Trophoblast cell (in vitro differentiated cells and primary cell): ENCODE measurements around the gene SSR4.

Source experiments
- DNase-seq, 2 donors: peaks; one replicate each; pipeline ENCODE4 v3.0.0-alpha.2; 2016
- H2AFZ ChIP-seq: 2 replicates; pipeline ENCODE4 v1.6.1; 2013; ENCODE audit warnings: low read length, moderate library complexity, mild to moderate bottlenecking; ENCODE audit not compliant: insufficient read depth, poor library complexity
- H2AK5ac ChIP-seq: 2 replicates; pipeline ENCODE4 v1.6.1; 2013; ENCODE audit warnings: mild to moderate bottlenecking, low read length
- H2BK120ac ChIP-seq: 2 replicates; pipeline ENCODE4 v1.6.1; 2013; ENCODE audit warnings: low read length, mild to moderate bottlenecking, moderate library complexity; ENCODE audit not compliant: insufficient read depth, poor library complexity
- H2BK12ac ChIP-seq: 2 replicates; pipeline ENCODE4 v1.6.1; 2013; ENCODE audit warnings: mild to moderate bottlenecking, low read length, moderate library complexity
- H2BK5ac ChIP-seq: 2 replicates; pipeline ENCODE4 v1.6.1; 2013; ENCODE audit warnings: low read length, low read depth, moderate library complexity, mild to moderate bottlenecking; ENCODE audit not compliant: poor library complexity
- H3K14ac ChIP-seq: 2 replicates; pipeline ENCODE4 v1.6.1; 2013; ENCODE audit warnings: mild to moderate bottlenecking, low read length
- H3K18ac ChIP-seq: 2 replicates; pipeline ENCODE4 v1.6.1; 2013; ENCODE audit warnings: mild to moderate bottlenecking, low read length
- H3K23ac ChIP-seq: 2 replicates; pipeline ENCODE4 v1.6.1; 2013; ENCODE audit warnings: low read length
- H3K27ac ChIP-seq: 2 replicates; pipeline ENCODE4 v1.5.1; 2013; ENCODE audit warnings: low read depth, mild to moderate bottlenecking, inconsistent platforms, low read length, moderate library complexity
- H3K27me3 ChIP-seq: 2 replicates; pipeline ENCODE4 v1.6.1; 2013; ENCODE audit warnings: inconsistent platforms, mild to moderate bottlenecking, low read length, moderate library complexity; ENCODE audit not compliant: insufficient read depth
- H3K36me3 ChIP-seq, 2 experiments: 1 replicate in 1 of 2; 2 replicates in 1 of 2; pipeline ENCODE4 v1.6.1; 2013; ENCODE audit warnings: low read length in 2 of 2, mild to moderate bottlenecking in 2 of 2, moderate library complexity in 1 of 2; ENCODE audit not compliant: insufficient read depth in 2 of 2, control insufficient read depth in 1 of 2
- H3K4ac ChIP-seq: 2 replicates; pipeline ENCODE4 v1.6.1; 2013; ENCODE audit warnings: low read depth, mild to moderate bottlenecking, low read length, moderate library complexity
- H3K4me1 ChIP-seq, 2 experiments: 1 replicate in 1 of 2; 2 replicates in 1 of 2; pipeline ENCODE4 v1.6.1; 2013; ENCODE audit warnings: low read length in 2 of 2, mild to moderate bottlenecking in 2 of 2, moderate library complexity in 1 of 2; ENCODE audit not compliant: insufficient read depth in 2 of 2, control insufficient read depth in 1 of 2
- H3K4me2 ChIP-seq: 2 replicates; pipeline ENCODE4 v1.6.1; 2013; ENCODE audit warnings: inconsistent platforms, mild to moderate bottlenecking, low read length, moderate library complexity
- H3K4me3 ChIP-seq: 2 replicates; pipeline ENCODE4 v1.5.1; 2013; ENCODE audit warnings: mild to moderate bottlenecking, low read depth, low read length, inconsistent platforms
- H3K79me1 ChIP-seq: one replicate; pipeline ENCODE4 v1.6.1; 2013; ENCODE audit warnings: low read length
- H3K79me2 ChIP-seq: 2 replicates; pipeline ENCODE4 v1.6.1; 2013; ENCODE audit warnings: low read length, mild to moderate bottlenecking; ENCODE audit not compliant: control insufficient read depth, insufficient read depth, poor library complexity
- H3K9ac ChIP-seq: 2 replicates; pipeline ENCODE4 v1.6.1; 2013; ENCODE audit warnings: mild to moderate bottlenecking, low read length
- H3K9me3 ChIP-seq: 2 replicates; pipeline ENCODE4 v1.6.1; 2013; ENCODE audit warnings: low read depth, mild to moderate bottlenecking, control low read depth, inconsistent platforms, low read length; ENCODE audit not compliant: insufficient read depth
- H4K12ac ChIP-seq: 2 replicates; pipeline ENCODE4 v1.6.1; 2013; ENCODE audit warnings: low read depth, mild to moderate bottlenecking, low read length, moderate library complexity
- H4K8ac ChIP-seq: 2 replicates; pipeline ENCODE4 v1.6.1; 2013; ENCODE audit warnings: low read depth, mild to moderate bottlenecking, low read length, moderate library complexity
- H4K91ac ChIP-seq: one replicate; pipeline ENCODE4 v1.6.1; 2013; ENCODE audit warnings: low read depth, mild to moderate bottlenecking, low read length, moderate library complexity
- WGBS: extraction: QIAGEN DNeasy Blood & Tissue Kit; methylation state at CpG from one replicate; pipeline ENCODE4 v1.1.7; 2013; ENCODE audit warnings: missing lambda C conversion rate; ENCODE audit not compliant: insufficient read length, insufficient coverage; ENCODE audit errors: extremely low coverage; 5-methylcytosine and 5-hydroxymethylcytosine counted together

Gene SSR4

DNA sequence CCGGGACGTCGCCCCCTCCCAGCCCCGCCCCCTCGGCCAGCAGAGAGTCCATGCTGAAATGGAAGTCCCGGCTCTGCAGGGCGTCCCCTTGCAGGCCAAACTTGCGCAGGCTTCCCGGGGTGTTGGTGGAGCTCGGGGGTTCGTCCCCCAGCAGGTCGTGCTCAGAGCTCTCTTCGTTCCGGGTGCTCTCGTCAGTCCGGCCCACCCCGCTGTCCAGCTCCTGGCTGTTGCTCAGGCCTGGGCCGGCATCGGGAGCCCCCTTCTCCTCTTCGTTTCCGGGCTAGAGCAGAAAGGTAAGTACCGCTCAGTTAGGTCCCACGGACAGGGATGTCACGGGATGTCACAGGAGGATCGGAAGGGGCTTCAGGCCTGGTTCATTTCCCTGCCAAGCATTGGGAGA, 10.2 kb downstream of the SSR4 start:
- H2BK12ac ChIP-seq, result no peak overlapping the region
- H2AFZ ChIP-seq, result no peak overlapping the region
- no peak overlapping the region for H3K18ac ChIP-seq
- H3K4me1 ChIP-seq, result no peaks in the 10 kb centered on the region
- no peaks in the 10 kb centered on the region for H3K27me3 ChIP-seq
- no peak overlapping the region for H3K4me2 ChIP-seq
- no peak overlapping the region for H4K8ac ChIP-seq
- no peaks in the 10 kb centered on the region for H3K79me1 ChIP-seq
- H2BK120ac ChIP-seq, result no peak overlapping the region
- no peak overlapping the region for H3K23ac ChIP-seq
- no peaks in the 10 kb centered on the region for H3K36me3 ChIP-seq
- H3K4ac ChIP-seq, result no peak overlapping the region
- no peak overlapping the region for H2AK5ac ChIP-seq
- no peak overlapping the region for H4K91ac ChIP-seq
- H3K4me3 ChIP-seq, result no peak overlapping the region
- no peaks in the 10 kb centered on the region for H3K9me3 ChIP-seq
- no peak overlapping the region for H3K9ac ChIP-seq
- no peaks in the 10 kb centered on the region for H3K79me2 ChIP-seq
- H4K12ac ChIP-seq, result no peak overlapping the region
- whole genome bisulfite sequencing, result no CpG with 5 or more reads among the region's 25 CpGs
- no peak for DNase-seq
- H3K14ac ChIP-seq, result no peak overlapping the region
- H2BK5ac ChIP-seq, result no peak overlapping the region
- H3K27ac ChIP-seq, result no peak overlapping the region

DNA sequence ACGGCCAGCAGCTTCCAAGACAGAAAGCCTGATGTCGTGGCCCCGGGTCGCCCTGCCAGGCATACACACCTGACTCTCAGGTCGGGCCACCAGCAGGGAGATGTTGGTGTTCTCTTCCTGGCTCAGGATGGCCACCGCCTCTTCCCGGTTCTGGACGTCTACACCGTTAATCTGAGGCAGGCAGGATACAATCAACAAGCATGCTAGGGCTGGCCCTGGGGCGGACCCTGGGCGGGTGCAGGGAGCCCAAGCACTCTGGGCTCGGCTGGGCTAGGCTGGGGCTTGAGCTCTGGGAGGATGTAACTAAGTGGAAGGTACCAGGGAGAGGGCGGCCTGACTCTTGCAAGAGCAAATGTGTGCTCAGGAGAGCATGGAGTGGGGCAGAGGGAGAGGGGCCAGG, 11.0 kb downstream of the SSR4 start:
- H3K14ac ChIP-seq, result no peak overlapping the region
- no peak overlapping the region for H3K9ac ChIP-seq
- H2AK5ac ChIP-seq, result no peak overlapping the region
- no peaks in the 10 kb centered on the region for H3K9me3 ChIP-seq
- no peak overlapping the region for H3K4me3 ChIP-seq
- no peak overlapping the region for H2BK120ac ChIP-seq
- H3K18ac ChIP-seq, result no peak overlapping the region
- no peak overlapping the region for H4K12ac ChIP-seq
- DNase-seq, result no peak
- H3K36me3 ChIP-seq, result no peaks in the 10 kb centered on the region
- no peaks in the 10 kb centered on the region for H3K4me1 ChIP-seq
- no peak overlapping the region for H4K91ac ChIP-seq
- H3K4me2 ChIP-seq, result no peak overlapping the region
- no peak overlapping the region for H4K8ac ChIP-seq
- H3K27me3 ChIP-seq, result no peaks in the 10 kb centered on the region
- H3K27ac ChIP-seq, result no peak overlapping the region
- H2AFZ ChIP-seq, result no peak overlapping the region
- no peaks in the 10 kb centered on the region for H3K79me2 ChIP-seq
- H2BK5ac ChIP-seq, result no peak overlapping the region
- H2BK12ac ChIP-seq, result no peak overlapping the region
- WGBS, result no CpG with 5 or more reads among the region's 13 CpGs
- H3K79me1 ChIP-seq, result no peaks in the 10 kb centered on the region
- no peak overlapping the region for H3K23ac ChIP-seq
- H3K4ac ChIP-seq, result no peak overlapping the region

DNA sequence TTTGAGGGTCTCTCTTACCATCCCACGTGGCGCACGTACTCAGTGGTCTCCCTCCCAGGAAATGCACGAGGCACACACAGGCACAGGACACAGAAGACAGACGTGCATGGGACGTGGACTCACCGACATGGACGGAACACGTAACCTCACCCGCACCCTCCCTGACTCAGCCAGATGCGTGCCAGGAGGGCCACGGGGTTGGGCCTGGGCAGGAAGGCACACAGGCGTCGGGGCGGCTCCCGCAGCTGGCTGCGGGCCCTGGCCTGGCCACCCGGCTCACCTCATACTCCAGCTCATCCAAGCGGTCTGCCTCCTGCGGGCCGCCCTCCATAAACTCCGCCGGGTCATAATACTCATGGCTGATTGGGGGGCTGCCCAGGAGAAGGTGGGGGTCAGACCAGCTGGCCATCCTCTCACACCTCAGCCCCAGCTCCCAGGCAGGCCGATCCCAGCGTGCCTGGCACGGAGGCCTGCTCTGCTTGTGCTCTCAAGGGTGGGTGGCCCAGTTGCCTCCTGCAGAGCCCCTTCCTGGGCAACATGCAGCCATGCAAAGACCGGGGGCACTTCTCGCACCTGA, 12.6 kb downstream of the SSR4 start:
- no peak overlapping the region for H2BK12ac ChIP-seq
- H3K4ac ChIP-seq, result no peak overlapping the region
- H4K12ac ChIP-seq, result no peak overlapping the region
- H3K23ac ChIP-seq, result no peak overlapping the region
- H3K27me3 ChIP-seq, result no peaks in the 10 kb centered on the region
- no CpG with 5 or more reads among the region's 28 CpGs for WGBS
- no peaks in the 10 kb centered on the region for H3K79me2 ChIP-seq
- no peak overlapping the region for H3K18ac ChIP-seq
- H4K8ac ChIP-seq, result no peak overlapping the region
- H2AK5ac ChIP-seq, result no peak overlapping the region
- H3K36me3 ChIP-seq, result no peaks in the 10 kb centered on the region
- H3K4me2 ChIP-seq, result no peak overlapping the region
- H2BK5ac ChIP-seq, result no peak overlapping the region
- no peak overlapping the region for H2BK120ac ChIP-seq
- H3K27ac ChIP-seq, result no peak overlapping the region
- H4K91ac ChIP-seq, result no peak overlapping the region
- H3K14ac ChIP-seq, result no peak overlapping the region
- no peak overlapping the region for H2AFZ ChIP-seq
- no peaks in the 10 kb centered on the region for H3K9me3 ChIP-seq
- H3K4me3 ChIP-seq, result no peak overlapping the region
- H3K4me1 ChIP-seq, result no peaks in the 10 kb centered on the region
- no peak for DNase-seq
- H3K79me1 ChIP-seq, result no peaks in the 10 kb centered on the region
- no peak overlapping the region for H3K9ac ChIP-seq

DNA sequence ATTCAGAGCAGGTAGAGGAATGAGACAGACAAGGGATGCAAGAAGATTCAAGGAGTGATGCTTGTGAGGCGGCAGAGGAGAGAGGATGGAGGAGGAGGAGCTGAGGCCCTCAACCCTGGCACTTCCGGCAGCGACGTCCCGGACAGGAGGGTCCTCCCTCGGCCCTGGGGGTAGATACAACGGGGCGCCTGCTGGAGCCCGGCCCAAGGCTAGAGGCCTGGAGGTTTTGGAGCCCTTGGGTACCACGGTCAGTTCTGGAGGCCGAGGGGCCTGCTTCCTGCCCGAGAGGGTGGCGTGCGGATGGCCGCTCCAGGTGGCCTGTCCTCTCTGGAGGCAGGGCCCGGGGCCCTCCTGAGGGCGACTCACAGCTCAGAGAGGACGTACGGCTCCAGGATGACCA, 13.5 kb downstream of the SSR4 start:
- no peak overlapping the region for H2BK12ac ChIP-seq
- H3K79me1 ChIP-seq, result no peaks in the 10 kb centered on the region
- no peak for DNase-seq
- no peak overlapping the region for H2AFZ ChIP-seq
- H4K12ac ChIP-seq, result no peak overlapping the region
- no peak overlapping the region for H3K27ac ChIP-seq
- no peaks in the 10 kb centered on the region for H3K27me3 ChIP-seq
- H2AK5ac ChIP-seq, result no peak overlapping the region
- H3K36me3 ChIP-seq, result no peaks in the 10 kb centered on the region
- H3K18ac ChIP-seq, result no peak overlapping the region
- WGBS, result no CpG with 5 or more reads among the region's 19 CpGs
- H3K14ac ChIP-seq, result no peak overlapping the region
- no peak overlapping the region for H3K9ac ChIP-seq
- no peak overlapping the region for H3K4ac ChIP-seq
- H3K4me1 ChIP-seq, result no peaks in the 10 kb centered on the region
- H4K8ac ChIP-seq, result no peak overlapping the region
- no peak overlapping the region for H2BK5ac ChIP-seq
- no peaks in the 10 kb centered on the region for H3K79me2 ChIP-seq
- no peak overlapping the region for H3K4me3 ChIP-seq
- no peak overlapping the region for H3K4me2 ChIP-seq
- H4K91ac ChIP-seq, result no peak overlapping the region
- H2BK120ac ChIP-seq, result no peak overlapping the region
- no peak overlapping the region for H3K23ac ChIP-seq
- no peaks in the 10 kb centered on the region for H3K9me3 ChIP-seq
